ENCODE measurements around the gene PPT1. TPM values are rescaled to one million over a fixed set of nuclear protein-coding genes. Genes with fewer than 3 reads are reported as not detected.

Gene PPT1
- total RNA-seq, 1 donor = 70.8 TPM

- no peak overlapping the region for H3K4me3 ChIP-seq (ENCODE audit: low read depth, low read length)
- TF ChIP-seq, protein P1, sequence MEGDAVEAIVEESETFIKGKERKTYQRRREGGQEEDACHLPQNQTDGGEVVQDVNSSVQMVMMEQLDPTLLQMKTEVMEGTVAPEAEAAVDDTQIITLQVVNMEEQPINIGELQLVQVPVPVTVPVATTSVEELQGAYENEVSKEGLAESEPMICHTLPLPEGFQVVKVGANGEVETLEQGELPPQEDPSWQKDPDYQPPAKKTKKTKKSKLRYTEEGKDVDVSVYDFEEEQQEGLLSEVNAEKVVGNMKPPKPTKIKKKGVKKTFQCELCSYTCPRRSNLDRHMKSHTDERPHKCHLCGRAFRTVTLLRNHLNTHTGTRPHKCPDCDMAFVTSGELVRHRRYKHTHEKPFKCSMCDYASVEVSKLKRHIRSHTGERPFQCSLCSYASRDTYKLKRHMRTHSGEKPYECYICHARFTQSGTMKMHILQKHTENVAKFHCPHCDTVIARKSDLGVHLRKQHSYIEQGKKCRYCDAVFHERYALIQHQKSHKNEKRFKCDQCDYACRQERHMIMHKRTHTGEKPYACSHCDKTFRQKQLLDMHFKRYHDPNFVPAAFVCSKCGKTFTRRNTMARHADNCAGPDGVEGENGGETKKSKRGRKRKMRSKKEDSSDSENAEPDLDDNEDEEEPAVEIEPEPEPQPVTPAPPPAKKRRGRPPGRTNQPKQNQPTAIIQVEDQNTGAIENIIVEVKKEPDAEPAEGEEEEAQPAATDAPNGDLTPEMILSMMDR (IDR thresholded peaks at IDR 0.05; ENCODE audit: insufficient read depth, low read depth, low read length) = no peak
- DNase-seq (ENCODE audit: low read depth) = no peak
These were observed 30.0 kb downstream of the PPT1 start for GRCh38 chr1:40067023-40067422.

DNA sequence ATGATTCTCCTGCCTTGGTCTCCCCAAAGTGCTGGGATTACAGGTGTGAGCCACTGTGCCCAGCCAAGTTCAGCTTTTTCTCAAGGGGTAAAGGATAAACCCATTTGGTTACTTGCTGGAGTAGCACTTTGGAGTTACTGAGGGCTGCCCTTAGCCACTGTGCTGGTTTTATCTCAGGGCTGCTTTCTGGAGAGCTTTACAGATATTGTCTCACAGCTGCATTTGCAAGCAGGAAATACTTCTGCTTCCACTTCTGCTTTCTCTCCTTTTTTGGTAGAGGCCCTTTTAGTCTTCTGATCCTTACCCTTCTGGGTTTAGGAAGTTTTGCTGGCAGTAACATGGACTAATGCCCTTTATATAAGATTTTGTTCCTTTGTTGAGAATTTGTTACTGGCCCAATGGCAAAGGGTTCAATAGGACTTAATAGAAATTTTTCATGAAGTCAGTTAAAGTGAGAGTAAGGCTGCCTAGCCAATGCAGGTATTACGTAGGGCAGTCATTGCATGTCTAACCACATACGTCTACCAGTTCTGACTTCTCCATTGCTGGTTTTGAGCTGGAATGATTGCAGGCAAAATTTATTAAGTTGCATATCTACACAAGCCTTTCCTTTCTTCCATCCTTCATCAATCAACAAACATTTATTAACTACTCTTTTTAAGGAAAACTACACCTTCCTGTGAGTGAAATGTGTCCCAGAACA is 32.1 kb downstream of the PPT1 start:
- no peak overlapping the region for H3K4me3 ChIP-seq (ENCODE audit: low read depth, low read length)
- TF ChIP-seq, protein P1 (IDR thresholded peaks at IDR 0.05; ENCODE audit: insufficient read depth, low read depth, low read length) = no peak
- DNase-seq (ENCODE audit: low read depth) = no peak

- DNase-seq (ENCODE audit: low read depth) = no peak
- TF ChIP-seq, protein P1 (IDR thresholded peaks at IDR 0.05; ENCODE audit: insufficient read depth, low read depth, low read length) = no peak
- H3K4me3 ChIP-seq (ENCODE audit: low read depth, low read length) = no peak overlapping the region
These were observed 36.9 kb downstream of the PPT1 start for GRCh38 chr1:40059960-40060750.

- peak; percentile 66 for DNase-seq (ENCODE audit: low read depth)
- TF ChIP-seq, protein P1 (IDR thresholded peaks at IDR 0.05; ENCODE audit: insufficient read depth, low read depth, low read length) = no peak
- no peak overlapping the region for H3K4me3 ChIP-seq (ENCODE audit: low read depth, low read length)
These were observed 37.6 kb downstream of the PPT1 start for GRCh38 chr1:40059338-40059959.

DNA sequence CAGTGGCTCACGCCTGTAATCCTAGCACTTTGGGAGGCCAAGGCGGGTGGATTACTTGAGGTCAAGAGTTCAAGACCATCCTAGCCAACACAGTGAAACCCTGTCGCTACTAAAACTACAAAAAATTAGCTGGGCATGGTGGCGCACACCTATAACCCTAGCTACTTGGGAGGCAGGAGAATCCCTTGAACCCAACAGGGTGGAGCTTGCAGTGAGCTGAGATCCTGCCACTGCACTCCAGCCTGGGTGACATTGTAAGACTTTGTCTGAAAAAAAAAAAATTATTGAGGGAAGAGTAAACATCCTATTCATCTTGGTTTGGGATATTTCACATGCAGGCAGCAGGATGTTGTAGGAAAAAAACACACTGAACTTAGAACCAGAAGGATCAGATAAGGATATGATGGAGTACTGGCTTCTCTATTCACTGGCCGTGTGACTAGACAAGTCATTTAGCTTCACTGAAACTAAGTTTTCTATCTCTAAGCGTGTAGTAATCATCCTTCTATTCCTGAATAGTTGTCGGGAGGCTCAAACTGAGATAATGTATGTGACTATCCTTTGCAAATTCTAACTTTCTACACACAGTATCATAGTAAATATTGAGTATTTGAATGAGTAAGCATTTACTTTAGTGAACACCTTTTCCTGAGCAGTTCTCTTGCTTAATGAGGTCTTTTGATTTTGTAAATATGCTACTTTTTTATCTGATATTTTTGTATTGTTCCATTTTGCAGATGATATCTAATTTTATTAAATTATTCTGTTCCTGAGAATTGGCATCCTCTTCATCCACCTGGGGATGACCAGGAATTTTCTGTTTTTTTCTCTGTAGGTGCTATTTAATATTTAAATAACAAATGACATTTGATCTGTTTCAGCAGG is 38.4 kb downstream of the PPT1 start:
- TF ChIP-seq, protein P1 (IDR thresholded peaks at IDR 0.05; ENCODE audit: insufficient read depth, low read depth, low read length) = no peak
- DNase-seq (ENCODE audit: low read depth) = peak; percentile 48
- no peak overlapping the region for H3K4me3 ChIP-seq (ENCODE audit: low read depth, low read length)

DNA sequence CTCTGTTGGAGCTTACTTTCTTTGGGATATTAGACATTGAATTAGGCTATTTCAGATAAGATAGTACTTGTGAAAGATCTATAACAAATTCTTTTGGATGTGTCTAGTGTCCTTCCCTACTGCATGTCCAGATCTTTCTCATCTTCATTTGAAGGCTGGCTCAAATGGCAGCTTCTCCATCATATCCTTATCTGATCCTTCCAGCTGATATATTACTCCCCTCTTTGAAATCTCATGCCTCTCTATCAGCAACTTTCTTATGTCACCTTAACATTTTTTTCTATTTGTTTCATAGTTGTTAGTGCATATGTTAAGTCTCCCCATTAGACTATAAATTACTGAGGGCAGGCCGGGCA is 39.0 kb downstream of the PPT1 start:
- H3K4me3 ChIP-seq (ENCODE audit: low read depth, low read length) = no peak overlapping the region
- TF ChIP-seq, protein P1 (IDR thresholded peaks at IDR 0.05; ENCODE audit: insufficient read depth, low read depth, low read length) = no peak
- DNase-seq (ENCODE audit: low read depth) = no peak

All from fibroblast of villous mesenchyme (primary cell).